Measurements from ENCODE around the gene SYNDIG1. TPM values are rescaled to one million over a fixed set of nuclear protein-coding genes. Genes with fewer than 3 reads are reported as not detected.

SYNDIG1 gene
- polyA plus RNA-seq, 2 of the 4 experiments (the other 2 are of a cell fraction) = 0.96 to 2.6 TPM

DNA sequence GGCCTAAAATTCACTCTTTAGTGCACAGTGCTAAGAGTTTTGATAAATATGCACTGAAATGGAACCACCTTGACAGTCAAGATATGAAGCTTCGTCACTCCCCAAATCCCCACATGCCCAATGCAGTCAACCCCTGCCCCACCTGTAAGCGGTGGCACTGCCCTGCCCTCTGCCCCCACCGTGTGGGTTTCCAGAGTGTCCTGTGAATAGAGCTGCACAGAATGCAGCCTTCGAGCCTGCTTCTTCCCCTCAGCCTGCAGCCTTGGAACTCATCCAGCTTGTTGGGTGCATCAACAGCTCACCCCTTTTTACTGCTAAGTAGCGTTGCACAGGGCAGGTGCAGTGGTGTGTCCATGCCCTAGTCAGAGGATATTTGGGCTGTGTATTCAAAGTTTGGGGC, 216.3 kb downstream of the SYNDIG1 start:
- ATAC-seq = no peak
- POLR2A ChIA-PET = no interaction called here
- WGBS (ENCODE audit: missing lambda C conversion rate) = 64% methylated on average over 5 of the region's 5 CpGs
- no peak for TF ChIP-seq MAX (IDR thresholded peaks at IDR 0.05)
- TF ChIP-seq SMC3 (IDR thresholded peaks at IDR 0.05) = no peak
- TF ChIP-seq EHF (CRISPR knock-in tag; IDR thresholded peaks at IDR 0.05) = no peak
- TF ChIP-seq CHD2 (IDR thresholded peaks at IDR 0.05; ENCODE audit: low read length, partially characterized antibody) = no peak
- TF ChIP-seq HEYL (CRISPR knock-in tag; IDR thresholded peaks at IDR 0.05) = no peak
- TF ChIP-seq RARB (CRISPR knock-in tag; IDR thresholded peaks at IDR 0.05) = no peak
- no peak for TF ChIP-seq CBX8 (IDR thresholded peaks at IDR 0.05)
- TF ChIP-seq PBX3 (IDR thresholded peaks at IDR 0.05) = no peak
- no peak for TF ChIP-seq ZFP36 (IDR thresholded peaks at IDR 0.05; ENCODE audit: borderline replicate concordance, partially characterized antibody)
- no peak overlapping the region for H3K4me2 ChIP-seq
- no peak overlapping the region for H3K4me3 ChIP-seq
- DNase-seq (ENCODE audit: low read depth in 1 of 2, low spot score in 1 of 2) = no peak
- H3K27ac ChIP-seq = no peak overlapping the region
- H3K9me3 ChIP-seq = peaks cover 18% of the 10 kb centered on the region
- H3K4me1 ChIP-seq = no peaks in the 10 kb centered on the region
- CTCF ChIA-PET = interaction anchor here (0.7 to 1.5 kb wide), 5 partner anchors 9 to 300 kb away, joined by 3 to 5 read pairs (median 3); no protein-coding TSS in a partner anchor
- no peak for FAIRE-seq

- ChIA-PET CTCF (interaction anchor here (0.7 to 1.5 kb wide), 4 partner anchors 9 to 300 kb away, joined by 3 to 5 read pairs (median 3); no protein-coding TSS in a partner anchor), POLR2A (no interaction called here)
- FAIRE-seq (no peak), DNase-seq (ENCODE audit: low read depth in 1 of 2, low spot score in 1 of 2) (no peak), ATAC-seq (no peak)
- no peak overlapping the region for H3K4me3 ChIP-seq
- WGBS (ENCODE audit: missing lambda C conversion rate) = 69% methylated on average over 7 of the region's 7 CpGs
- peaks cover 18% of the 10 kb centered on the region for H3K9me3 ChIP-seq
- no peak overlapping the region for H3K27ac ChIP-seq
- no peak overlapping the region for H3K4me2 ChIP-seq
- H3K4me1 ChIP-seq = no peaks in the 10 kb centered on the region
- TF ChIP-seq ZNF302 (CRISPR knock-in tag; IDR thresholded peaks at IDR 0.05) (no peak), CHD2 (IDR thresholded peaks at IDR 0.05; ENCODE audit: low read length, partially characterized antibody) (no peak), FOSL2 (IDR thresholded peaks at IDR 0.05) (no peak), FOSL2 (CRISPR knock-in tag; IDR thresholded peaks at IDR 0.05) (no peak), E2F6 (IDR thresholded peaks at IDR 0.05; ENCODE audit: borderline replicate concordance, low read depth) (no peak), RCOR1 (IDR thresholded peaks at IDR 0.05; ENCODE audit: low read depth, low read length) (no peak), RAD21 (conservative IDR thresholded peaks at IDR 0.05 in 1 of 2, IDR thresholded peaks at IDR 0.05 in 1 of 2) (no peak), MAFK (IDR thresholded peaks at IDR 0.05; ENCODE audit: partially characterized antibody) (no peak), JUN (IDR thresholded peaks at IDR 0.05) (no peak), TFCP2L1 (CRISPR knock-in tag; IDR thresholded peaks at IDR 0.05) (no peak), RARB (CRISPR knock-in tag; IDR thresholded peaks at IDR 0.05) (no peak), HOXB5 (CRISPR knock-in tag; IDR thresholded peaks at IDR 0.05) (no peak), NFE2L2 (conservative IDR thresholded peaks at IDR 0.05; ENCODE audit: low read length) (no peak), MAZ (IDR thresholded peaks at IDR 0.05; ENCODE audit: borderline replicate concordance, low read depth, low read length) (no peak), SREBF2 (IDR thresholded peaks at IDR 0.05) (no peak), HMGXB4 (CRISPR knock-in tag; IDR thresholded peaks at IDR 0.05; ENCODE audit: borderline replicate concordance) (no peak), CBX8 (IDR thresholded peaks at IDR 0.05) (no peak), FOXS1 (CRISPR knock-in tag; IDR thresholded peaks at IDR 0.05) (no peak)
- TF ChIP-seq, protein P1, sequence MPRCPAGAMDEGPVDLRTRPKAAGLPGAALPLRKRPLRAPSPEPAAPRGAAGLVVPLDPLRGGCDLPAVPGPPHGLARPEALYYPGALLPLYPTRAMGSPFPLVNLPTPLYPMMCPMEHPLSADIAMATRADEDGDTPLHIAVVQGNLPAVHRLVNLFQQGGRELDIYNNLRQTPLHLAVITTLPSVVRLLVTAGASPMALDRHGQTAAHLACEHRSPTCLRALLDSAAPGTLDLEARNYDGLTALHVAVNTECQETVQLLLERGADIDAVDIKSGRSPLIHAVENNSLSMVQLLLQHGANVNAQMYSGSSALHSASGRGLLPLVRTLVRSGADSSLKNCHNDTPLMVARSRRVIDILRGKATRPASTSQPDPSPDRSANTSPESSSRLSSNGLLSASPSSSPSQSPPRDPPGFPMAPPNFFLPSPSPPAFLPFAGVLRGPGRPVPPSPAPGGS (IDR thresholded peaks at IDR 0.05) = no peak
- TF ChIP-seq, protein P2, sequence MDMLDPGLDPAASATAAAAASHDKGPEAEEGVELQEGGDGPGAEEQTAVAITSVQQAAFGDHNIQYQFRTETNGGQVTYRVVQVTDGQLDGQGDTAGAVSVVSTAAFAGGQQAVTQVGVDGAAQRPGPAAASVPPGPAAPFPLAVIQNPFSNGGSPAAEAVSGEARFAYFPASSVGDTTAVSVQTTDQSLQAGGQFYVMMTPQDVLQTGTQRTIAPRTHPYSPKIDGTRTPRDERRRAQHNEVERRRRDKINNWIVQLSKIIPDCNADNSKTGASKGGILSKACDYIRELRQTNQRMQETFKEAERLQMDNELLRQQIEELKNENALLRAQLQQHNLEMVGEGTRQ (IDR thresholded peaks at IDR 0.05) = no peak
These were observed 216.7 kb downstream of the SYNDIG1 start for GRCh38 chr20:24686156-24686555.
